NCI-H1436 treated with DMSO at 0.1 percent for 48 hours (cell line): Measurements from ENCODE around the gene WDR72.
"Not testable (repeated sequence)": the region's sequence is repeated elsewhere in the genome, so short reads cannot be mapped to it uniquely, and the experiment has no call there.

Source experiments
- DNase-seq: peaks from one replicate; lab custom pipeline; 2025; lab: John Stamatoyannopoulos, UW

The WDR72 gene

GRCh38 chr15:53709821-53710220 is 49.6 kb downstream of the WDR72 start:
- no peak for DNase-seq

GRCh38 chr15:53695365-53695764 is 64.1 kb downstream of the WDR72 start:
- DNase-seq, result no peak

- DNase-seq, result no peak
These were observed 65.0 kb downstream of the WDR72 start for GRCh38 chr15:53694476-53694874.

GRCh38 chr15:53693729-53694475 is 65.6 kb downstream of the WDR72 start:
- no peak for DNase-seq

- DNase-seq, result not testable (repeated sequence)
These were observed 75.3 kb downstream of the WDR72 start for GRCh38 chr15:53684162-53684561.

GRCh38 chr15:53681056-53681455 is 78.4 kb downstream of the WDR72 start:
- no peak for DNase-seq

GRCh38 chr15:53675832-53676231 is 83.6 kb downstream of the WDR72 start:
- DNase-seq, result no peak

- DNase-seq, result no peak
These were observed 87.9 kb downstream of the WDR72 start for GRCh38 chr15:53671545-53671944.

DNA sequence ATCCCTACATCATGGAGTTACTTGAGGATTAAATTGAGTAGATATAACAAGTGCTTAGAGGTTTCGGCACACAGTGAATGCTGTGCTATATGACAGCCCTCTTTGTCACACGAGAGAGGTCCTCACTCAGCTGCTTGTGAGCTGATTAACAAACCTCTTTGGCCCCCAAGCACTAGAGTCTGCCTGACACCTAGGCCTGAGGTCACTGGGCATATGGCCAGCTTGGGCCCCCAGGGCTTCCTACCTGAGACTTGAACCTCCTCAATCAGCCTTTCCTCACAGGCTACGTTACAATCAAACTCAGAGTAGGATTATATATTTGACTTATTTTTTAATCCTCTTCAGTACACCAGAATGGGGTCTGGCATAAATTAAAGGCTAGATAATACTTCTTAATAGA is 88.8 kb downstream of the WDR72 start:
- DNase-seq, result no peak

DNA sequence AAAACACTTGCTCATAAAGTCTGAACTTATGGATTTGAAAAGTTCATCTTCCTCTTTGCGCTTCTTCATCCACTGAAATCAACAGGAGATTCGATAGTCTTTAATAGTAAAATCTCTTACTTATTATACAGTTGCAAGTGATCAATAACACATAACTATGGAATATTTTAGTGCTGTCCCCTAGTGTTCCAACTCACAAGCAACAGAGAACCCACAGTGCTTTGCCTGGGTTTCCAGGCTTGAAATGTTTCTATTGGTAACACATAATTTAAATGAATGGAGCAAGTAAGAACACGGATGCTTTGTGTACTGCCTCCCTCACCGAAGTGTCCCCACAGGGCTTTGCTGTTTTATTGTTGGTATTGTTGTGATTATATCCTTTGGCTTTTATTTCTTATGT is 93.5 kb downstream of the WDR72 start:
- no peak for DNase-seq

- peak; percentile 46 for DNase-seq
These were observed 100.5 kb downstream of the WDR72 start for GRCh38 chr15:53658827-53659555.

- DNase-seq, result no peak
These were observed 101.2 kb downstream of the WDR72 start for GRCh38 chr15:53658255-53658654.

DNA sequence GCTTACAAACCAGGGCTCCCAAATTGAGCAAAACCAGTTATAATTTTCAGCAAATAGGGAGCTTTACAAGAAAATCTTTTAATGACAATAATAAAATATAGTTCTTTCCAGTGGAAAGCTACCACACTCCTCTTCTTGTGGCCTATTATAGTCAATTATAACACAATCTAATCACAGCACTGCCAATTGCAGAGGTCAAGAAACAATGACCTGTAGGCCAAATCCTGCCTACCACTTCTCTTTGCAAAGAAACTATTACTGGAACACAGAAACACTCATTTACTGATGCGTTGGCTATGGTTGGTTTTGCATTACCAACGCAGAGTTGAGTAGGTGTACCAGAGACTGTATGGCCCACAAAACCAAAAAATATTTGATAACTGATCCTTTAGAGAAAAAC is 110.5 kb downstream of the WDR72 start:
- DNase-seq, result no peak

GRCh38 chr15:53644660-53645059 is 114.8 kb downstream of the WDR72 start:
- DNase-seq, result no peak

GRCh38 chr15:53634517-53635106 is 124.9 kb downstream of the WDR72 start:
- no peak for DNase-seq

DNA sequence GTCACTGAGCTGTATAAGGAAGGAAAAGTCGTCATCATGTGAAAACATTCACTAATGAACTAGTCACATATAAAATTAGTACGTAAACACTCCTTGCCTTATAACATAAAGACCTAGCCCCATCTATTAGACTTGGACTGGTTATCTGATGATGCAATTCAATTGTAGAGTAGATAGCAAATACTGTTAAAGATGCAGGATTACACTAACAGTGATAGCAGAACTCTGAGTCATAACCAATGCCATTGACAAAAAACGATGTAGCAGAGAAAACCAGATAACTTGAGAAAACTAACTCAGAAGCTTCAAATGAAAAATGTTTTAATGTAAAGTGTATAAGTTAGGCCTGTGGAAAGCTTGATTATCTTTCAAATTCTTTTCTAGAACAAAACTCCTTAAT is 132.2 kb downstream of the WDR72 start:
- no peak for DNase-seq

DNA sequence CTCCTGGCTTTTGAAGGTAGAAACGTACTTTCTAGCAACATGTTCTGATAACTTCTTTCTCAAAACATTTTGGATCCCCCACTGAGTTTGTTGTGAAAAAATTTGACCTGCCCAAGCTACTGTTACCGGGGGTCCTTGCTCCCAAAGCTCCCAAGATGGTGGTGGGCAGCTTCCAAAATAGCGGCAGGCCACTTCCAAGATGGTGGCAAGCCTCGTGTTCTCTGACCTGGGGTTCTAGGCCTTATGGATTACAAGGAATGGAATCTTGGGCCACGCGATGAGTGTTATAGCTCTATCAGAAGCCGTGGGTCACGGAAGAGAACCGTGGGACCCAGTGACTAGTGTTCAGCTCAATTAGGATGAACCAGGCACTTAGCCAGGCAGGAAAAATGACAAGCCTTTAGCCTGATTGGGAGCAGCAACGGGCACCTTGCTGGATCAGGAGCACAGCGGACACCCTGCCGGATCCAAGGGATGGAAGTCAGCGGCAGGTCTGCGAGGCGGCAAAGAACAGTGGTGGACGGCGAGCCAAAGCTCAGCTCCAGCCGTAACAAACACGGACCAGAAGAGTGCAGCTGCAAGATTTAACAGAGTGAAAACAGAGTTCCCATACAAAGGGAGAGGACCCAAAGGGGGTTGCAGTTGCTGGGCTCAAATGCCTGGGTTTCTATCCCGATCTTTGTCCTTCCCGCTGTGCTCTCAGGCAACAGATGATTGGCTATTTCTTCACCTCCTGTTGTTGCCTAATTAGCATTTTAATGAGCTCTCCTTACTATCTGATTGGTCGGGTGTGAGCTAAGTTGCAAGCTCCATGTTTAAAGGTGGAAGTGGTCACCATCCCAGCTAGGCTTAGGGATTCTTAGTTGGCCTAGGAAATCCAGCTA is 133.3 kb downstream of the WDR72 start:
- no peak for DNase-seq

- no peak for DNase-seq
These were observed 134.2 kb downstream of the WDR72 start for GRCh38 chr15:53625260-53625659.

DNA sequence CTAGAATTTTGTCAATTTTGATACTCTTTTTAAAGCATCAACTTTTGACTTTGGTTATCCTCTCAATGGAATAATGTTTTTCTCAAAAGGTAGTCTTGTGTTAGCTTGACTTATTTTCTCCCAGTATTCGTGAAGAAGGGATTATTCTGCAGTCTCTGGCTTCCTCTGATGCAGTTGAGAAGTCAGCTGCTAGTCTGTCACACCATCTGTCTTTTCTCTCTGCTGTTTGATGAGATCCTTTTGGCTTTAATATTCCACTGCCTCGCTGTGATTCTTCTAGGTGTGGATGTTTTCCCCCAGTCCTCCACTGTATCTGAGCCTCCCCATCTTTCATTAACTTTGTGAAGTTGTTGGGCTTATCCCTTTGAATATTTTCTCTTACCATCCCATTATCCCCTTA is 141.0 kb downstream of the WDR72 start:
- DNase-seq, result no peak

DNA sequence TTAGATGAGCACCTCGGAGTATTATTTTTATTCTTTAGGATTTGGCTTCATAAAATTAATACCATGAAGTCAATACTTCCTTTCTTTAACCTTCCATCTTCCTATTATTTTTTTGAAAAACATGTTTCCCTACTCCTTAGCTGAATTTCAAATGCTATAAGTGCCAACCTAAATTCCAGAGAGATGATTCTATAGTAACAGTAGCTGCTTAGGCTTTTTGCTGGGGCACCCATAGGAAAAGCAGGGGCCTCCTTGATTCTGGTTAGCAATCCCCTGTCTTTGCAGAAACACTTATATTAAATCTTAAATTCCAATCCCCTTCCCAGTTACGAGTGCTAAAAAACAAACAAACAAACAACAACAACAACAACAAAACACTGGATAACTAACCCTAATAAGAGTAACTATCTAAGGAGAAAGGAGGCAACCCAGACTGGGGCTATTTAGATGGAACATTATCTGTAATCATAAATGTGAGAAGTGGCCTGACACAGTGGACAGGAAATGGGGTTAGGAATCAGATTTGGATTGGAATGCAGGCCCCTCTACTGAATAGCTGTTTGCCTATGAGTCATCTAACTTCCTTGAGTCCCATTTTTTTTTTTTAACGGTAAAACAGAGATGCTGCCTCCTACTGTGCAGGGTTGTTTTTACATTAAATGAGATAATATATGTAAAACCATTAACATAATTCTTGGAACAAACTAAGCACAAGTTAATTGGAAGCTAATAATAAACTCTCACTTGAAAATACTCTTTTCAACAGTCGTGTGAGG is 148.1 kb downstream of the WDR72 start:
- DNase-seq, result no peak

GRCh38 chr15:53591041-53591440 is 168.4 kb downstream of the WDR72 start:
- no peak for DNase-seq
